Neutrophil (primary cell): ENCODE results near the gene SPATA32.

Source experiments
- H3K27ac ChIP-seq: fragments of 200-600 bp; sonication (generic); 2 replicates; pipeline ENCODE4 v1.5.1; 2016; ENCODE audit warnings: mild to moderate bottlenecking, moderate library complexity
- H3K27me3 ChIP-seq: fragments of 200-600 bp; sonication (generic); 2 replicates; pipeline ENCODE4 v1.6.0; 2016; ENCODE audit warnings: mild to moderate bottlenecking
- H3K36me3 ChIP-seq: fragments of 200-600 bp; sonication (generic); 2 replicates; pipeline ENCODE4 v1.5.1; 2017
- H3K4me1 ChIP-seq, 2 experiments: fragments of 200-600 bp in 1 of 2; sonication (generic) in 1 of 2; 1 replicate in 1 of 2; 2 replicates in 1 of 2; pipeline versions ENCODE4 v1.5.1 to v1.6.1; 2013 to 2016; ENCODE audit warnings: low read depth in 1 of 2, low read length in 1 of 2, mild to moderate bottlenecking in 1 of 2, moderate library complexity in 1 of 2; ENCODE audit not compliant: control insufficient read depth in 1 of 2, insufficient read depth in 1 of 2
- H3K4me3 ChIP-seq, 2 experiments: fragments of 200-600 bp in 1 of 2; sonication (generic) in 1 of 2; 1 replicate in 1 of 2; 2 replicates in 1 of 2; pipeline ENCODE4 v1.5.1; 2013 to 2016; ENCODE audit warnings: low read depth in 1 of 2, low read length in 1 of 2, mild to moderate bottlenecking in 1 of 2, moderate library complexity in 1 of 2
- H3K9me3 ChIP-seq: fragments of 200-600 bp; sonication (generic); 2 replicates; pipeline ENCODE4 v1.5.1; 2016
- CTCF ChIP-seq: fragments of 200-600 bp; sonication (generic); IDR thresholded peaks from 2 replicates; pipeline ENCODE4 v1.5.1; 2016; ENCODE audit warnings: antibody characterized with exemption

Gene SPATA32

GRCh38 chr17:45261577-45262515, at the start of gene SPATA32:
Gene SPATA32, minus strand, starts transcription at chr17:45262094. Its CDS starts 78 bp downstream, at chr17:45262016.
- Histone ChIP-seq H3K9me3 (no peaks in the 10 kb centered on the region), H3K4me3 (peak within 1 kb of the TSS; percentile 66 to 88), H3K4me1 (peaks cover 9 to 28% of the 10 kb centered on the region in 2 experiments), H3K36me3 (peaks cover 35% of the 10 kb centered on the region), H3K27ac (peak within 1 kb of the TSS; percentile 78), H3K27me3 (no peaks in the 10 kb centered on the region)
- TF ChIP-seq CTCF = no peak

GRCh38 chr17:45311401-45311759, 49.5 kb upstream of the SPATA32 start:
- Histone ChIP-seq H3K36me3 (peaks cover 6% of the 10 kb centered on the region), H3K4me3 (no peak overlapping the region), H3K4me1 (peaks cover 48 to 70% of the 10 kb centered on the region in 2 experiments), H3K27ac (peak overlapping the region; percentile 56), H3K27me3 (no peaks in the 10 kb centered on the region), H3K9me3 (no peaks in the 10 kb centered on the region)
- no peak for TF ChIP-seq CTCF

GRCh38 chr17:45310380-45311324, 48.8 kb upstream of the SPATA32 start:
- peaks cover 40 to 63% of the 10 kb centered on the region in 2 experiments for H3K4me1 ChIP-seq
- peak overlapping the region; percentile 56 for H3K27ac ChIP-seq
- H3K36me3 ChIP-seq = peaks cover 6% of the 10 kb centered on the region
- H3K9me3 ChIP-seq = no peaks in the 10 kb centered on the region
- TF ChIP-seq CTCF = no peak
- H3K4me3 ChIP-seq = no peak overlapping the region
- H3K27me3 ChIP-seq = no peaks in the 10 kb centered on the region

- no peaks in the 10 kb centered on the region for H3K9me3 ChIP-seq
- H3K36me3 ChIP-seq = peaks cover 6% of the 10 kb centered on the region
- H3K4me1 ChIP-seq = peaks cover 29 to 50% of the 10 kb centered on the region in 2 experiments
- peak overlapping the region; percentile 94 for H3K27ac ChIP-seq
- no peak for TF ChIP-seq CTCF
- no peaks in the 10 kb centered on the region for H3K27me3 ChIP-seq
- no peak overlapping the region for H3K4me3 ChIP-seq
Observed at GRCh38 chr17:45309400-45309799, 47.5 kb upstream of the SPATA32 start.

GRCh38 chr17:45308840-45309239, 46.9 kb upstream of the SPATA32 start:
- H3K4me3 ChIP-seq = no peak overlapping the region
- H3K4me1 ChIP-seq = peaks cover 23 to 45% of the 10 kb centered on the region in 2 experiments
- no peak for TF ChIP-seq CTCF
- H3K27me3 ChIP-seq = no peaks in the 10 kb centered on the region
- peaks cover 6% of the 10 kb centered on the region for H3K36me3 ChIP-seq
- peak overlapping the region; percentile 94 for H3K27ac ChIP-seq
- H3K9me3 ChIP-seq = no peaks in the 10 kb centered on the region
